GM12872 (cell line): ENCODE results near the gene CCDC47.

Experiments used
- TF ChIP-seq, protein P1 (sequence below): IDR thresholded peaks from 3 replicates; pipeline ENCODE4 v1.5.1; 2011; ENCODE audit warnings: low read depth, mild to moderate bottlenecking, low read length, moderate library complexity; ENCODE audit not compliant: insufficient read depth

CCDC47 gene

DNA sequence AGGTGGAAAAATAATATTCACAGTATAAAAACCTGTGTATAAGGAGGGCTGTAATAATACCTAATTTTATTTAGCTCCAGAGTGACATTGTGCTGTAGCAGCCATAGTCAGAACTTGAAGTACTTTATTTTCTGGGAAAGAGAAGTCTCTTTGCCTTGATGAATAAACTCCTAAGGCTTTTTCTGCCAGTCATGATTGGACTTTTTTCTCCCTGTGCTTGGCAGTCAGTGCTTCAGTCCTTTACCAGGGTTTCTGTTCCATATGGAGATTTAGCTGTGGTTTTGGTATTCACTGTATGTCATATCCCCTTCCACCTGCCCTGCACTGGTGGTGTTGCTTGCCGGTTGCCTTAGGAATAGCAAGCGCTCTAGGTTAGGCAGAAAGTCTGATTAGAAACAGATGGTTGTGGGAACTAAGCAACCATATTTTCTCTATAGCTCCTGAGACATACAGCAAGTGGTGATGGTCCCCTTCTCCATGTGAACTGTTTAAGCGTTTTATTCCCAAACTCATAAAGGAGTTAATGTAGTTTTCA is 25.2 kb upstream of the CCDC47 start:
- TF ChIP-seq, protein P1, sequence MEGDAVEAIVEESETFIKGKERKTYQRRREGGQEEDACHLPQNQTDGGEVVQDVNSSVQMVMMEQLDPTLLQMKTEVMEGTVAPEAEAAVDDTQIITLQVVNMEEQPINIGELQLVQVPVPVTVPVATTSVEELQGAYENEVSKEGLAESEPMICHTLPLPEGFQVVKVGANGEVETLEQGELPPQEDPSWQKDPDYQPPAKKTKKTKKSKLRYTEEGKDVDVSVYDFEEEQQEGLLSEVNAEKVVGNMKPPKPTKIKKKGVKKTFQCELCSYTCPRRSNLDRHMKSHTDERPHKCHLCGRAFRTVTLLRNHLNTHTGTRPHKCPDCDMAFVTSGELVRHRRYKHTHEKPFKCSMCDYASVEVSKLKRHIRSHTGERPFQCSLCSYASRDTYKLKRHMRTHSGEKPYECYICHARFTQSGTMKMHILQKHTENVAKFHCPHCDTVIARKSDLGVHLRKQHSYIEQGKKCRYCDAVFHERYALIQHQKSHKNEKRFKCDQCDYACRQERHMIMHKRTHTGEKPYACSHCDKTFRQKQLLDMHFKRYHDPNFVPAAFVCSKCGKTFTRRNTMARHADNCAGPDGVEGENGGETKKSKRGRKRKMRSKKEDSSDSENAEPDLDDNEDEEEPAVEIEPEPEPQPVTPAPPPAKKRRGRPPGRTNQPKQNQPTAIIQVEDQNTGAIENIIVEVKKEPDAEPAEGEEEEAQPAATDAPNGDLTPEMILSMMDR, result no peak

DNA sequence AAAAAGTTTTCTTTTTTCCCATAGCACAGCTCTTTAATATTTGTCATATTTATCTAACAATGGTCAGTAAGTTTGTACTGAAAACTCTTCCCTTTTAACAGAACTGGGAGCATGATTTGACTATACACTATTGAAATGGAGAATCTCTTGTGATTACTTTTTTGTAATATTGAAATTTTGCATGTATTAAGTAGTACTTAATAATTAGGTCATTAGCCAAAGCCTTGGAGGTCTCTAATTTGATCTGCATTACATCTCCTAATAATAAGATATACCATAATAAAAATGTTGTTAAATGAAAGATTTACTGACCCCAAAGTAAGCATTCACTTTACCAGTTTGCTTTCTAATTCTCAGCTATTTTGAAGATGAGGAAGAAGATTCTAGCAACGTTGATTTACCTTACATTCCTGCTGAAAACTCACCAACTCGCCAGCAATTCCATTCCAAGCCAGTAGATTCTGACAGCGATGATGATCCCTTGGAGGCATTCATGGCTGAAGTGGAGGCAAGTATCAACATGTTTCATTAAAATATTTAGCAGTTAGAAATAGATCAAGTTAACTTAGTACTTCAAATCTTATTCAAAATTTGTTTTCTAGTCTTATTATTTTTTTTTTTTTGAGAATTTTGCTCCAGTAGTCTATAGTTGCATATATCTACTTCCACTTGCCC is 18.8 kb upstream of the CCDC47 start:
- TF ChIP-seq, protein P1, result no peak

DNA sequence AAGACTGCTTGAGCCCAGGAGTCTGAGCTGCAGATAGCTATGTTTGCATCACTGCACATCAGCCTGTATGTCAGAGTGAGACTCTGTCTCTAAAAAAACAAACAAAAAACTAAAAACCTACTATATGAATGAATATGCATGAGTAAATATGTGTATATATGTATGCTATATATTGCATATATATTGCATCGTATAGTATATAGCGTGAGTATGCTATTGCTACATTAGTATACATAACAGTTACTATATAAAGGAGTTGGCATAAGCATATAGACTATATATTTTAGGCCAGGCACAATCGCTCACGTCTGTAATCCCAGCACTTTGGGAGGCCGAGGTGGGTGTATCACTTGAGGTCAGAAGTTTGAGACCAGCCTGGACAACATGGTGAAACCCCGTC is 16.7 kb upstream of the CCDC47 start:
- TF ChIP-seq, protein P1, result no peak

DNA sequence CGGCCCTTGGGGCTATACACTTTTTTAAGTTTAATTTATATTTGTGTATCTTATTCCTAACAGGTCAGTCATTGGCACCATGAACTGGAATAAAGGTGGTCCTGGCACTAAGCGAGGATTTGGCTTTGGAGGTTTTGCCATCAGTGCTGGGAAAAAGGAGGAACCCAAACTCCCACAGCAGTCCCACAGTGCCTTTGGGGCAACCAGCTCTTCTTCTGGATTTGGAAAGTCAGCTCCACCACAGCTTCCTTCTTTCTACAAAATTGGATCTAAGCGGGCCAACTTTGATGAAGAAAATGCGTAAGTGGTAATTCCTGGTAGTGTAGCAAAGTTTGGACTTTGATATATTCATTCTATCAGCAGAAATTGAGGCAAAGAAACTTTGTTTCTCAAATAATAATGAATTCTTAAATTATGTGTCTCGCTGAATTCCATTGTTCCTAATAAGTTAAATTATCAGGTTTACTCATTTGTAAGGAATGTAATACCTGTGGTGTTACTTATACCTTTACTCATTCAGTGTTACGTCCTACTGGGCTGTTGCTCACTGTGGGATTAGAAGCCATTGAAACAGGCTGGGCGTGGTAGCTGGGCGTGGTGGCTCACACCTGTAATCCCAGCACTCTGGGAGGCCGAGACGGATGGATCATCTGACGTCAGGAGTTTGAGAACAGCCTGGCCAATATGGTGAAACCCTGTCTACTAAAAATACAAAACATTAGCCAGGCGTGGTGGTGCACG is 13.7 kb upstream of the CCDC47 start:
- TF ChIP-seq, protein P1, result no peak

DNA sequence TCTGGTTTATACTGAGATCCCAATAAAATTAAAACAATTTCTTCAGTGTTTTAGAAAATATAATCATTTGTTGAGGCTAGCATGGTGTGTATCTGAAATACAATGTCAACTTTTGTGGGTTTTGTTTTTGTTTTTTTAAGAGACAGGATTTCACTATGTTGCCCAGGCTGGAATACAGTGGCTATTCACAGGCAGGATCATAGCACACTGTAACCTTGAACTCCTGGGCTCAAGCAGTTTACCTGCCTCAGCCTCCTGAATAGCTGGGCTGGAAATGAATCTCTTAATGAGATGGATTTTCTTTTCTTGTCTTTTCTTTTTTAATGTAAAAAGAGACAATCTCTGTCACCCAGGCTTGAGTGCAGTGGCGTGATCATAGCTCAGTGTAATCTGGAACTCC is 12.7 kb upstream of the CCDC47 start:
- TF ChIP-seq, protein P1, result no peak

DNA sequence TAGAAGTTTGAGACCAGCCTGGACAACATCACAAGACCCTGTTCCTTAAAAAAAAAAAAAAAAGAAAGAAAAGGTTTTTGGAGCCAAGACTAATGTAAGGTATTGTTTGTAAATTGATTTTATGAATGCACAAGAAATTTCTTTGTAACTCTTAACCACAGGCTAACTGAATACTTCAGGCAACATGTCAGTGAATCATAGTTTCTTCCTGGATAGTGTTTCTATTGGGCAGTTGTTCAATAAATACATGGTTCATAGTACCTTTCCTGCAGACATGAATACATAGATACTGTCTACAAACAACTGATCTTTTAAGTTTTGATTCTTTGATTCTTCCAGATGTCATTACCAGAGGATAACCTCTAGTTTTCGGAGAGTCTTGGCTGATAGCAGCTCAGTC is 12.2 kb upstream of the CCDC47 start:
- TF ChIP-seq, protein P1, result no peak

DNA sequence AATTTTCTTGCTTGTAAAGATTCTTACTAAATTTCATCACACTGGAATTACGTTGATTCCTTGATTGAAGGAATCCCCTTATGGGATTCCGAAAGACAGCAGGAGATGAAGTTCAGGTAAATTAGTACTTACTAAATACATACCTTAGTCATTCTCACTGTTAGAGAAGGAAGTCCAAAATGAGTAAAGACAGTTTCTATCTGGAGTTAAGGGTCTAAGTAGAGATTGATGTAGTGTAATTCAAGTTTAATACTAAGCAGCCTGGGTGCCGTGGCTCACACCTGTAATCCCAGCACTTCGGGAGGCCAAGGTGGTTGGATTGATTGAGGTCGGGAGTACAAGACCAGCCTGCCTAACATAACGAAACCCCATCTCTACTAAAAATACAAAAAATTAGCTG is 10.1 kb upstream of the CCDC47 start:
- TF ChIP-seq, protein P1, result no peak
